GM12891 (cell line): ENCODE results near the gene ERICH3.

Experiments used
- POLR2A ChIP-seq: IDR thresholded peaks from 2 replicates; pipeline ENCODE4 v1.6.1; 2011; ENCODE audit warnings: low read depth, low read length, control low read depth
- POLR2AphosphoS5 ChIP-seq: IDR thresholded peaks from 2 replicates; pipeline ENCODE4 v1.6.1; 2011; ENCODE audit warnings: low read depth, low read length, control low read depth

DNA sequence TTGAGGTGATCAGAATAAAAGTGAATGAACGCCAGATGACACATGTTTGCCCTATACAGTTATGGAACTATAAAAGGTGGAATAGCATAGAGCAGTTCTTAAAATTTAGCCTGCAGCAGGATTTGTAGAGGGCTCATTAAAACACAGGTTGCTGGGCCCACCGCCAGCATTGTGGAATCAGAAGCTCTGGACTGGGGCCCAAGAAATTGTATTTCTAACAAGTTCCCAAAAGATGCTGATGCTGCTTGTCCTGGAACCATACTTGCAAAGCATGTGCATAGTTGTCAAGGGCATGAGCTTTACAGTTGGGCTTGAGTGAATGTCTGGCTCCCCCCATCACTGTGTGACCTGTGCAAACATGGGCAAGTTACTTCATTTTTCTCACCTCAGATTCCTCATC lies 123.7 kb downstream of the ERICH3 start:
- TF ChIP-seq POLR2A (no peak), POLR2AphosphoS5 (no peak)
